ENCODE results near the gene MSRB3.

- TF ChIP-seq, protein P1, sequence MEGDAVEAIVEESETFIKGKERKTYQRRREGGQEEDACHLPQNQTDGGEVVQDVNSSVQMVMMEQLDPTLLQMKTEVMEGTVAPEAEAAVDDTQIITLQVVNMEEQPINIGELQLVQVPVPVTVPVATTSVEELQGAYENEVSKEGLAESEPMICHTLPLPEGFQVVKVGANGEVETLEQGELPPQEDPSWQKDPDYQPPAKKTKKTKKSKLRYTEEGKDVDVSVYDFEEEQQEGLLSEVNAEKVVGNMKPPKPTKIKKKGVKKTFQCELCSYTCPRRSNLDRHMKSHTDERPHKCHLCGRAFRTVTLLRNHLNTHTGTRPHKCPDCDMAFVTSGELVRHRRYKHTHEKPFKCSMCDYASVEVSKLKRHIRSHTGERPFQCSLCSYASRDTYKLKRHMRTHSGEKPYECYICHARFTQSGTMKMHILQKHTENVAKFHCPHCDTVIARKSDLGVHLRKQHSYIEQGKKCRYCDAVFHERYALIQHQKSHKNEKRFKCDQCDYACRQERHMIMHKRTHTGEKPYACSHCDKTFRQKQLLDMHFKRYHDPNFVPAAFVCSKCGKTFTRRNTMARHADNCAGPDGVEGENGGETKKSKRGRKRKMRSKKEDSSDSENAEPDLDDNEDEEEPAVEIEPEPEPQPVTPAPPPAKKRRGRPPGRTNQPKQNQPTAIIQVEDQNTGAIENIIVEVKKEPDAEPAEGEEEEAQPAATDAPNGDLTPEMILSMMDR (IDR thresholded peaks at IDR 0.05): no peak
- no peak for TF ChIP-seq POLR2A (IDR thresholded peaks at IDR 0.05)
Observed at GRCh38 chr12:65495233-65495632, 216.8 kb downstream of the MSRB3 start.

All from body of pancreas (tissue), 4 donors.